HL-60/S4 treated with retinoic acid at 250 ng/mL for 4 days and 3 days (cell line): ENCODE measurements around the gene TCF7.
"Not testable (repeated sequence)": the region's sequence is repeated elsewhere in the genome, so short reads cannot be mapped to it uniquely, and the experiment has no call there.

Experiments used
- in situ Hi-C: fragments of 300-500 bp; cut with MboI; formaldehyde crosslinking; loops from 2 replicates; pipeline ENCODE4 v1.7.0; 2022; ENCODE audit warnings: low sequenced_read_pairs

TCF7 gene

GRCh38 chr5:134142806-134143205 is 28.3 kb downstream of the TCF7 start:
- in situ Hi-C loops, result no loop called here

DNA sequence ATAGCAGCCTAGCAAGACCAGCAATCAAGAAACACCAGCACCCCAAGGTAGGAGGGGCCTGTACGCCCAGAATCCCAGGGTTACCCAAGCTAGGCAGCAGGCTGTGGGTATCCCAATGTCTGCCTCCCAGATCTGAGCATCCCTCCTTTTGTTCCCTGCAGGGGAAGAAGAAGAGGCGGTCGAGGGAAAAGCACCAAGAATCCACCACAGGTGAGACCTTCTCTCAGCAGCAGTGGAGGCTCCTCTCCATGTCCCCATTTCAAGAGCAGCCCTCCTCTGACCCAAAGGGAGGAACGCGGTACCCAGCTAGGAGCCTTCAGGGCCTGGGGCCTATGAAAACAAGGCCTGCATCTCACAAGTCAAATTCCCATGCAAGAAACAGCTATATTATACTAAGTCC is 28.9 kb downstream of the TCF7 start:
- in situ Hi-C loops, result no loop called here

DNA sequence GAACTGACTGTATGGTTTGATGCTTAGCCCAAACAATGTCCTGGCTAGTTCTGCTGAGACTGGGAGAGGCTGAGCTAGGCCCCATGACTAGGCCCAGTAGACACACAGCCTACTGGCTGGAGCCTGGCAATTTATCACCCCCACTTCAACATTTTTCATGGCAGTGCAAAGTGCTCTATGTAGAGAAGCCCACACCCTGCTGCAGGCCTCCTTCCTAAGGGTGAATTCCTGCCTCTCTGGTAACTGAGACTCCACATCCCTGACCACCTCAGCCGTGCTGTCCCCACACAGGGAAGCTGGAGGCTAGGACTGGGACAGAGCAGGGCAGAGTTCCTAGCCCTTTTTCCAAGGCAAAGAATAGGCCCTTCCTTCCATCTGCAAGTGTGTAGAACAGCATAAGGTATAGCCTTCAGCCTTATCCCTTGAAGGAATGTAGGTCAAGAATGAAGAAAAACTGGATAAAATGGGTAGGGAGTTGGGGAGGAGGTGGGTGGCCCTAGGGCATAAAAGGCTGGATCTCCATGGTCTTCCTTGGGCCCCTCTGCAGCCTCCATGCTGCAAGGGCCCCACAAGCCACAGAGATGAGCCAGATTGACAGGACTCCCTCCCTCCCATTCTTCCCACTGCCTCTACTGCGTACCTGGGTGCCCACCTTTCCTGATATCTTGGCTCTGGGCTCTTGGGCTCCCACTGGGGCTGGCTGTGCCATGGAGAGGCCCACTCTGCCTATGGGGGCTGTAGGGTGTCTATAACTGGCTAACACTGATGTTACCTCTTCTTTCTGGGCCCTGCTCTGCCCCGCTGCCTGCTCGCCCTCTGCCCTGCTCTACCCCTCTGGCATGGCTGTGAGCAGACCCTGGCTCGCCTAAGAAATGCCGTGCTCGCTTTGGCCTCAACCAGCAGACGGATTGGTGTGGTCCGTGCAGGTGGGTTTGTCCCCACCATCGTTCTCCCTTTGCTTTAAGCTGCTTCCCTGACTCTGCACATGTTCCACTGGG is 29.8 kb downstream of the TCF7 start:
- in situ Hi-C loops, result no loop called here

DNA sequence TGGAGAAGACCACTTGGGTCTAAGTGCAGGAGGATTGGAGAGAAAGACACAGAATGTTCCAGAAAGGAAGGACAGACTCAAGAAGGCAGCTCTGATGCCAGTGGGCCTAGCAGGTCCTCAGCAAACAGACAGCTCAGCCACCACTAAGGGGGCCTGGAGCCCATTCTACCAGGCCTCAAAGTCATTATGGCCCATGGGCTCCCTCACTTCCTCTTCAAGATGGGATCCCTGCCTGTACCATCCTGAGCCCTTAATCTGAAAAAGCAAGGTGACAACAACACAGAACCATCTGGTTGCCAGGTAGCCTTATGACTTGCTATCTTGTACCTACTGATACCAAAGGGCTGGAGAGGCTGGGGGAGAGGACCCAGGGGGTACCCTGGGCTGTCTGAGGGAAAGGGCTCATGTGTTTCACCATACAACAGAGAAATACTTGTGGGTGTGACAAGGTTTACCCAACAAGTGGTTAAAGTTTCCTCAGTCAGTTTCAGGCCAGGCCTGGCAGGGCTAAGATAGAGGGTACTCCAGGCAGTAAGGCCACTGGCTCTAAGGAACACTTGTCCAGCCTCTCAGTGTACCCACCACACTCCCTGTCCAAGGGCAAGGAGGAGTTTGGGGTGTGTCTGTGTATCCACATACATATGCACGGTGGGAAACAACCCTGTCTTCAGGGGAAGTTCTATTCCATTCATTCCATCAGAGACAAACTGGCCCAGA is 30.7 kb downstream of the TCF7 start:
- in situ Hi-C loops, result no loop called here

- in situ Hi-C loops, result no loop called here
Measured at GRCh38 chr5:134145779-134146581, 31.5 kb downstream of the TCF7 start.

- in situ Hi-C loops, result no loop called here
Measured at GRCh38 chr5:134146651-134147518, 32.4 kb downstream of the TCF7 start.

- in situ Hi-C loops, result no loop called here
Measured at GRCh38 chr5:134148316-134148715, 33.8 kb downstream of the TCF7 start.

DNA sequence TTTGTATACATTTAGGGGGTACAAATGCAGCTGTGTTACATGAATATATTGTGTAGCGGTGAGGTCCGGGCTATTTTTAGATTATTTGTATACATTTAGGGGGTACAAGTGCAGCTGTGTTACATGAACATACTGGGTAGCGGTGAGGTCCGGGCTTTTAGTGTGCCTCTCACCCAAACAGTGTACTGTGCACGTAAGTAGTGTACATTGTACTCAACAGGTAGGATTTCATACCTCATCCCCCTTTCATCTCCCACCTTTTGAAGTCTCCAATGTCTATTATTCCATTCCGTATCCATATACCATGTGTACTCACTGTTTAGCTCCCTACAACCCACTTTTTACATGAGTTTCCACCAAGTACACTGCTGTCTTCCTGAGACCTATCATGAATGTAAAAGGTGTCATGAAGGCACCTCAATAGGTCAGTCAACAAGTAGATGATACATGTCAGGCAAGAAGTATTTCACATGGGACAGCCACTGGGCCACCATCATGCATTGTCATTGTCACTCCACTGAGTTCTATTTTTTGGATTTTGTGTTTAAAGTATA is 34.6 kb downstream of the TCF7 start:
- in situ Hi-C loops, result no loop called here

- in situ Hi-C loops, result no loop called here
Measured at GRCh38 chr5:134149571-134150303, 35.3 kb downstream of the TCF7 start.

DNA sequence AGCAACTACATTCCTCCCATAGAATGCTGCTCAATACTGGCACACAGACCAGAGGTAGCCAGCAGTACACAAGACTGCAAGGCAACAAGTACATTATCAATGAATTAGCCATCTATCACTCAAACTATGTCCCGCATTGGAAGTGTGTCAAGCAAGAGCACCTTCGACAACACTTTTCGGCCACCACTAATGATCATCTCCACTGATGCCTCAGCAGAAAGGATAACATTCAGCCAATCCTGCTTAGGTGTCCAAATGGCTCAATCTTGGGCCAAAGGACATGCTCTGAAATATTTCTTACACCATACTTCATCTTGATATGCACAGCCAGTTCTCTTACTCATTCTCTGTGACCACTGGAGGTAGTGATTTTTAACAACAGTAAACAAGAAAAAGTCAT is 37.2 kb downstream of the TCF7 start:
- in situ Hi-C loops, result no loop called here

- in situ Hi-C loops, result not testable (repeated sequence)
Measured at GRCh38 chr5:134152173-134152832, 37.8 kb downstream of the TCF7 start.

DNA sequence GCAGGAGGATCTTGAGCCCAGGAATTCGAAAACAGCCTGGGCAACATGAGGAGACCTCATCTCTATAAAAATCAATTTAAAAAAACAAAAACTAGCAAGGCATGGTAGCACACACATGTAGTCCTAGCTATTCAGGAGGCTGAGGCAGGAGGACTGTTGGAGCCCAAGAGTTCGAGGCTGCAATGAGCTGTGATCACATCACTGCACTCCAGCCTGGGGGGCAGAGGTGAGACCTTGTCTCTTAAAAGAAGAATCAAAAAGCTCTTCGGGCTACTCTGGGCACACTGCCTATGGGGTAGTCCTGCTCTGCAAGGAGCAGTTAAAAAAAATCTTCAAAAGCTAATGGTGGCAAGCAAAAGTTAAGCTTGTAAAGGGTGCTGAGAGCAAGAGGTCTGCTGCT is 38.8 kb downstream of the TCF7 start:
- in situ Hi-C loops, result no loop called here

DNA sequence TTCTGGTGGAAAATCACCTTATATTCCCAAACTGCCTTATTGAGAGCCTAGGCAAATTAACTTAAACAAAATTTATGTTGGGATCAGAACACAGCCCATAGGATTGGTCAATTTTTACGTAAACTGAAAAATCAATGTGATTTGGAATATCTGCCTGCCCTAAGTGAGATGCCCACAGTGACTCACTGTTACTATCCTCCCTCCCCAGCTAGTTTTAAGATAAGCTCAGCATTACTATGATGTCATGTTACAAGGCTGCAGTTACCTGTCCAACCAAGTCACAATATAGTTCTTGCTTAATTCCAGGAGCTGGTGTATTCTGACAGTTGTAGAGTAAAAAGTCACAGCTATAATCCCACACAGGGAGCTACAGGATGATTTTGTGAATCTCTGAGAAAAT is 39.2 kb downstream of the TCF7 start:
- in situ Hi-C loops, result no loop called here

- in situ Hi-C loops, result no loop called here
Measured at GRCh38 chr5:134161513-134162395, 47.3 kb downstream of the TCF7 start.

GRCh38 chr5:134162592-134162991 is 48.1 kb downstream of the TCF7 start:
- in situ Hi-C loops, result no loop called here

DNA sequence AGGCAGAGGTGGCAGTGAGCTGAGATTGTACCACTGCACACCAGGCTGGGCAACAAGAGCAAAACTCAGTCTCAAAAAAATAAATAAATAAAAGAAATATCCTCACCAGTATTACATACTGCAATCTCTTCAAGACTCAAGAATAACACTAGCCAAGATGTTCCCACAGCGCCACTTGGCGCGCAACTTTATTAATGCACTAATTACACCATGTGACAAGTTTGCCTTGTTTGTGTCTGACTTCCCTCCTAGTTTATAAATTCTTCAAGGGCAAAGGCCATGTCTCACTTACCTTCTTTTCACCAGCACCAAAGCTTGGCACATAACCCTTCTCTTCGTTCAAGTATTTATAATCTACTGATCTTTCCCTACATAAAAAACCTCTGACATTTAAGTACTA is 57.5 kb downstream of the TCF7 start:
- in situ Hi-C loops, result no loop called here
